GM06990 (cell line): ENCODE results near the gene NCBP3.

Experiments used
- DNase-seq: peaks from one replicate; pipeline ENCODE4 v3.0.0-alpha.2; 2011; ENCODE audit not compliant: insufficient read length; ENCODE audit errors: extremely low read depth
- H3K27me3 ChIP-seq: replicated peaks from 2 replicates; pipeline ENCODE4 v1.6.0; 2011; ENCODE audit warnings: low read length; ENCODE audit not compliant: control insufficient read depth, insufficient read depth
- H3K36me3 ChIP-seq: 2 replicates; pipeline ENCODE4 v1.5.1; 2011; ENCODE audit warnings: low read length; ENCODE audit not compliant: control insufficient read depth, insufficient read depth
- H3K4me3 ChIP-seq: replicated peaks from 2 replicates; pipeline ENCODE4 v1.5.1; 2011; ENCODE audit warnings: low read depth, mild to moderate bottlenecking, control low read depth, low read length
- CTCF ChIP-seq: IDR thresholded peaks from 2 replicates; pipeline ENCODE4 v1.5.1; 2011; ENCODE audit warnings: low read length, control low read depth, mild to moderate bottlenecking, inconsistent platforms; ENCODE audit not compliant: insufficient read depth, poor library complexity, severe bottlenecking

Gene NCBP3

DNA sequence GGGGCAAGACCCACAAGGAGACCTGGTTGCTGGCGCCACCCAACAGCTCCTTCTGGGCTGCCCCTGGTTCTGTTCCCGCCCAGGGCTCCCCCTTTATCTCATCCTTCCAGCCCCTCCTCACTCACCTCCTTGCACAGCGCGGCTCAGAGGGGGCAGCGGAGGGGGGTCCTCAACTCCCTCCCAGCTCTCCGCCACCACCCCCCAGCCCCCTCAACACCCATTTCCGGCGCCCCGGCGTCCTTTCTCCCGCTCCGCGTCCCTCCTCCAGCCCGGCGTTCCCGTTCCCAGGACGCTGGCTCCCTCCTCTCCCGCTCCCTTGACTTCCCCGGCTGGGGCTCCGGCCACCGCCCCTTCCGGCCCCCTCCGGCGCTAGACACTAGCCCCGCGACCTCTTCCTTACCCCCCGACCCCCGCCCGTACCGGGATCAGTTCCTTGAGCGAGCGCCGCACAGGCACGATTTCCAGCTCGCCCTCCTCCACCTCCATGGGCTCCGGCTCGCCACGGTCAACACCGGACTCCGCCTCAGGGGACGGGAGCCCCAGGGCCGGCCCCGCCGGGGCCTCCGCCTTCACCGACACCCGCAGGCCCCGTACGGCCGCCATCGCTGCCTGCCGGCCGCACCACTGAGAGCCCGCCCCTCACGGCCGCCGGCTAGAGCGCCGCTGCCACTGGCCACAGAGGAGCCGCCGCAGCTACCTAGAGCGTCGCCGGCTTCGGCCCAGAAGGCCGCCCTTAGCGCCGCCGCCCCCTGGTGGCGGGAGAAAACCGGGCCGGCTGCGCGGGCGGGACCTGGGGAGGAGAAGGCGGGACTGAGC lies at the start of gene NCBP3:
TSS of gene NCBP3 (minus strand) at position 626 of the 816 bp plus-strand sequence. CDS start at position 603, 23 bp downstream.
- Histone ChIP-seq H3K36me3 (no peaks in the 10 kb centered on the region; the same call in none of the 2 replicates), H3K27me3 (no peaks in the 10 kb centered on the region; the same call in 1 of the 2 replicates), H3K4me3 (peak within 1 kb of the TSS; percentile 90)
- peak; percentile 94 for DNase-seq
- peak; percentile 89 for TF ChIP-seq CTCF

- no peaks in the 10 kb centered on the region for H3K36me3 ChIP-seq
- no peak overlapping the region for H3K4me3 ChIP-seq
- DNase-seq = no peak
- no peak for TF ChIP-seq CTCF
- no peaks in the 10 kb centered on the region; the same call in 1 of the 2 replicates for H3K27me3 ChIP-seq
These were observed 49.3 kb upstream of the NCBP3 start for GRCh38 chr17:3895354-3895753.

GRCh38 chr17:3894911-3895343 lies 48.9 kb upstream of the NCBP3 start:
- no peak for DNase-seq
- no peak for TF ChIP-seq CTCF
- Histone ChIP-seq H3K4me3 (no peak overlapping the region), H3K27me3 (no peaks in the 10 kb centered on the region; the same call in 1 of the 2 replicates), H3K36me3 (no peaks in the 10 kb centered on the region)

DNA sequence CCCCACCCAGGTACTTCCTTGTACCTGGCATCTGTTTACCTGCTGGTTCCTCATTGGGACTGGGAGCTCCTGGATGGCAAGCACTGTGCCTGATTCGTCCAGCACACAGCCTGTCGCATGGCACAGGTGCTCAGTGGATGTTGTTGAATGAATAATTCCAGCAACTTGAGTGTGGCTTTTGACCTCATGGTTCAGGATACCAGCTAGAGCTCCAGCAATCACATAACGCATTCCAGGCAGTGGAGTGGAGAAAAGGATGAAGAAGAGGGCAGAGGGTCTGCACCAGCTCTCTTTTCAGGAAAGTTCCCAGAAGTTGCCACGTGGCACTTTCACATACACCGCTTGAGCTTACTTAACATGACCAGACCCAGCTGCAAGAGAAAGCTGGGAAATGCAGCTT lies 48.1 kb upstream of the NCBP3 start:
- DNase-seq = no peak
- Histone ChIP-seq H3K27me3 (no peaks in the 10 kb centered on the region; the same call in 1 of the 2 replicates), H3K36me3 (no peaks in the 10 kb centered on the region), H3K4me3 (no peak overlapping the region)
- TF ChIP-seq CTCF = no peak

- Histone ChIP-seq H3K27me3 (no peaks in the 10 kb centered on the region; the same call in 1 of the 2 replicates), H3K4me3 (peak overlapping the region; percentile 59), H3K36me3 (no peaks in the 10 kb centered on the region)
- no peak for DNase-seq
- TF ChIP-seq CTCF = no peak
These were observed 47.7 kb upstream of the NCBP3 start for GRCh38 chr17:3893720-3894116.
